Keratinocyte (primary cell): ENCODE data around the gene ZCCHC18. TPM values are rescaled to one million over a fixed set of nuclear protein-coding genes. Genes with fewer than 3 reads are reported as not detected.

ENCODE experiments used
- DNase-seq: peaks from one replicate; pipeline ENCODE4 v3.0.0-alpha.2; 2011; ENCODE audit warnings: low read depth, missing footprints, low spot score
- FAIRE-seq: peaks from 2 replicates; lab custom pipeline; 2011; peaks lifted over from hg19 to GRCh38; lab: Jason Lieb, UNC
- H2AFZ ChIP-seq: 2 replicates; pipeline ENCODE4 v1.6.0; 2012; ENCODE audit warnings: low read length, control low read depth, inconsistent platforms; ENCODE audit not compliant: control insufficient read depth
- H3K27ac ChIP-seq: 2 replicates; pipeline ENCODE4 v1.5.1; 2011; ENCODE audit warnings: low read length; ENCODE audit not compliant: control insufficient read depth, insufficient read depth
- H3K27me3 ChIP-seq: 3 replicates; pipeline ENCODE4 v1.6.0; 2011; ENCODE audit warnings: low read length; ENCODE audit not compliant: control insufficient read depth, insufficient read depth; ENCODE audit errors: extremely low read depth
- H3K36me3 ChIP-seq, 2 experiments: 2 replicates in 1 of 2; 3 replicates in 1 of 2; pipeline ENCODE4 v1.5.1; 2011; ENCODE audit warnings: low read length in 2 of 2, mild to moderate bottlenecking in 1 of 2; ENCODE audit not compliant: control insufficient read depth in 2 of 2, insufficient read depth in 2 of 2; ENCODE audit errors: extremely low read depth in 1 of 2
- H3K4me1 ChIP-seq: 3 replicates; pipeline ENCODE4 v1.5.1; 2011; ENCODE audit warnings: low read length; ENCODE audit not compliant: control insufficient read depth, insufficient read depth; ENCODE audit errors: extremely low read depth
- H3K4me2 ChIP-seq: 3 replicates; pipeline ENCODE4 v1.6.0; 2011; ENCODE audit warnings: low read depth, low read length; ENCODE audit not compliant: control insufficient read depth, insufficient read depth; ENCODE audit errors: extremely low read depth
- H3K4me3 ChIP-seq, 3 experiments: fragments of 200-600 bp in 1 of 3; sonication (generic) in 1 of 3; 2 replicates in 2 of 3; 3 replicates in 1 of 3; pipeline ENCODE4 v1.5.1; 2011 to 2016; ENCODE audit warnings: low read length in 3 of 3, mild to moderate bottlenecking in 3 of 3, control low read depth in 2 of 3, inconsistent platforms in 1 of 3, low read depth in 1 of 3, mixed read lengths in 1 of 3, mixed run types in 1 of 3, moderate library complexity in 1 of 3; ENCODE audit not compliant: control insufficient read depth in 2 of 3, insufficient read depth in 2 of 3; ENCODE audit errors: extremely low read depth in 1 of 3
- H3K79me2 ChIP-seq: 2 replicates; pipeline ENCODE4 v1.6.0; 2012; ENCODE audit warnings: low read length; ENCODE audit not compliant: control insufficient read depth, insufficient read depth
- H3K9ac ChIP-seq: 3 replicates; pipeline ENCODE4 v1.6.0; 2011; ENCODE audit warnings: low read length; ENCODE audit not compliant: control insufficient read depth, insufficient read depth; ENCODE audit errors: extremely low read depth
- H3K9me1 ChIP-seq: 3 replicates; pipeline ENCODE4 v1.6.0; 2011; ENCODE audit warnings: low read length; ENCODE audit not compliant: control insufficient read depth, insufficient read depth; ENCODE audit errors: extremely low read depth
- H3K9me3 ChIP-seq: 2 replicates; pipeline ENCODE4 v1.5.1; 2012; ENCODE audit warnings: low read depth, low read length; ENCODE audit not compliant: control insufficient read depth
- H4K20me1 ChIP-seq: 3 replicates; pipeline ENCODE4 v1.6.0; 2011; ENCODE audit warnings: low read length; ENCODE audit not compliant: control insufficient read depth, insufficient read depth; ENCODE audit errors: extremely low read depth
- CTCF ChIP-seq, 3 experiments: IDR thresholded peaks in 1 of 3; conservative IDR thresholded peaks in 1 of 3; optimal IDR thresholded peaks in 1 of 3; 2 replicates in 2 of 3; 3 replicates in 1 of 3; pipeline versions ENCODE3 to v1.5.1; 2011; ENCODE audit warnings: low read length in 3 of 3, mild to moderate bottlenecking in 3 of 3, moderate library complexity in 2 of 3, control low read depth in 1 of 3, inconsistent platforms in 1 of 3; ENCODE audit not compliant: insufficient read depth in 2 of 3; ENCODE audit errors: extremely low read depth in 1 of 3
- EZH2 ChIP-seq: IDR thresholded peaks from one replicate; pipeline ENCODE4 v1.6.1; 2012; ENCODE audit warnings: inconsistent platforms, mild to moderate bottlenecking, low read length, moderate library complexity
- dilution Hi-C: fragments of 300-500 bp; cut with MboI; formaldehyde crosslinking; loops from one replicate; pipeline ENCODE4 v1.7.0; 2020; ENCODE audit warnings: low sequenced_read_pairs; ENCODE audit not compliant: extremely low pct_ligation_motif_present
- polyA plus RNA-seq, 5 experiments: library from polyadenylated mRNA; depleted of rRNA in 3 of 5; stranded (reverse) in 3 of 5; stranded (forward) in 1 of 5; unstranded in 1 of 5; fragments of >200 nt; gene quantifications; 1 replicate in 1 of 5; 2 replicates in 3 of 5; 3 replicates in 1 of 5; pipeline versions ENCODE4 v1.2.1 to v1.2.3, GENCODE V29; 2011 to 2012; ENCODE audit warnings: missing spikeins in 2 of 5, low read depth in 1 of 5, low replicate concordance in 1 of 5

The ZCCHC18 gene
- polyA plus RNA-seq, 1 donor (not counting 4 experiments of a cell fraction or from before 2014, with no cell fraction given), result not detected

- DNase-seq (no peak), FAIRE-seq (peak; percentile 53)
- H3K4me2 ChIP-seq, result peak within 1 kb of the TSS; percentile 78
- dilution Hi-C loops, result no loop called here
- TF ChIP-seq EZH2, result no peak
- no peak for TF ChIP-seq CTCF (optimal IDR thresholded peaks at IDR 0.05 in 1 of 3, IDR thresholded peaks at IDR 0.05 in 1 of 3, conservative IDR thresholded peaks at IDR 0.05 in 1 of 3; ENCODE audit: extremely low read depth in 1 of 3, insufficient read depth in 2 of 3, low read length in 3 of 3)
- H3K27ac ChIP-seq, result peak within 1 kb of the TSS; percentile 90
- peak within 1 kb of the TSS; percentile 64 to 83 (median 83) for H3K4me3 ChIP-seq
- H3K79me2 ChIP-seq, result peaks cover 4% of the 10 kb centered on the region
- H3K36me3 ChIP-seq, result no peaks in the 10 kb centered on the region
- no peaks in the 10 kb centered on the region for H3K4me1 ChIP-seq
- H2AFZ ChIP-seq, result peak within 1 kb of the TSS; percentile 94
- no peaks in the 10 kb centered on the region for H3K27me3 ChIP-seq
- H3K9me3 ChIP-seq, result no peaks in the 10 kb centered on the region
- H3K9ac ChIP-seq, result peak within 1 kb of the TSS; percentile 86
- no peaks in the 10 kb centered on the region for H3K9me1 ChIP-seq
- H4K20me1 ChIP-seq, result no peaks in the 10 kb centered on the region
Measured at GRCh38 chrX:104156630-104157529, 44.6 kb downstream of the ZCCHC18 start, which contains the start of gene SLC25A53. Gene SLC25A53, minus strand, starts transcription at chrX:104157009. Its CDS starts 51,752 bp downstream, at chrX:104105257.

Other genes with a start within 250 kb of the ZCCHC18 start
- 6.1 to 11.5 TPM (median 7.9 TPM) in 3 replicates for gene TMSB15B, start 149.9 kb upstream of the ZCCHC18 start, polyA plus RNA-seq
- not detected in 3 replicates for gene H2BW1, start 98.8 kb upstream of the ZCCHC18 start, polyA plus RNA-seq
- gene H2BW2, start 72.6 kb upstream of the ZCCHC18 start, polyA plus RNA-seq, result not detected in 3 replicates
- 0.86 to 1.5 TPM (median 1.2 TPM) in 3 replicates for gene TMSB15C, start 36.3 kb upstream of the ZCCHC18 start, polyA plus RNA-seq
- gene SLC25A53, start 44.5 kb downstream of the ZCCHC18 start, polyA plus RNA-seq, result 2.3 to 2.8 TPM (median 2.7 TPM) in 3 replicates
- gene FAM199X, start 53.9 kb downstream of the ZCCHC18 start, polyA plus RNA-seq, result 7.6 to 16.1 TPM (median 9.2 TPM) in 3 replicates
- gene ESX1, start 142.4 kb downstream of the ZCCHC18 start, polyA plus RNA-seq, result 0.03 TPM in 1 of 3 replicates, not detected in the others